Measurements from ENCODE around the gene TMEM255B. TPM values are rescaled to one million over a fixed set of nuclear protein-coding genes. Genes with fewer than 3 reads are reported as not detected.

TMEM255B gene
- total and polyA plus RNA-seq, 11 donors = 1.4 to 20.3 (median 4.4) TPM

DNA sequence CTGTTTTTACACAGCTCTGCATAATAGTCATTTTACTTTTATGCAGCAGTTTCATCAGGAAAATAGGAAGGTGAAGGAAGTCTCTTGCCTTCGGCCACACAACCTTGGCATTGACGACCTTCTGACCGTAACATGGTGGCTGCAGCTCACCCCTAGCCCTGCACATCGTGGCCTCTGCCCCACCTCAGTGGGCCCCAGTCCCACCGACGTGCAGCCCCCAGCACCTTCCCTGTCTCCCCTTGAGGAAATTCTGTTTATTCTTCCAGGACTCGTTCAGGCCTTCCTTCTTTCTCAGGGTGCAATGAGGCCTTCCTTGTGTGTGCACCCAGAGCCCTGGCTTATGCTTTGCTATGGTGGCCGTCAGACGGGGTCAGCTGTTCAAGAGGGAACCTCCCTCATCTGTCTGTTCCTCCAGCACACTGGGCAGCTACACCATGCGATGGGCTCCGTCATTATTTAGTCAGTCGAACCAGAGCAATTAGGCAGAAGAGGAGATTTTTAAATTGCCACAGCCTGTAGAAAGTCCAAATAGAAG is 33.3 kb downstream of the TMEM255B start:
- intact Hi-C loops (cut with DNase I) = no loop called here
- H3K4me1 ChIP-seq = no peaks in the 10 kb centered on the region
- H3K36me3 ChIP-seq = peaks cover 0 to 13% (median 0%) of the 10 kb centered on the region in 9 donors
- DNase-seq (no peak), ATAC-seq (no peak)
- H3K9me3 ChIP-seq = no peaks in the 10 kb centered on the region
- H3K27ac ChIP-seq = no peak overlapping the region
- no peaks in the 10 kb centered on the region for H3K27me3 ChIP-seq
- no peak overlapping the region for H3K4me3 ChIP-seq
- TF ChIP-seq POLR2A (IDR thresholded peaks at IDR 0.05) = no peak
- TF ChIP-seq, protein P1, sequence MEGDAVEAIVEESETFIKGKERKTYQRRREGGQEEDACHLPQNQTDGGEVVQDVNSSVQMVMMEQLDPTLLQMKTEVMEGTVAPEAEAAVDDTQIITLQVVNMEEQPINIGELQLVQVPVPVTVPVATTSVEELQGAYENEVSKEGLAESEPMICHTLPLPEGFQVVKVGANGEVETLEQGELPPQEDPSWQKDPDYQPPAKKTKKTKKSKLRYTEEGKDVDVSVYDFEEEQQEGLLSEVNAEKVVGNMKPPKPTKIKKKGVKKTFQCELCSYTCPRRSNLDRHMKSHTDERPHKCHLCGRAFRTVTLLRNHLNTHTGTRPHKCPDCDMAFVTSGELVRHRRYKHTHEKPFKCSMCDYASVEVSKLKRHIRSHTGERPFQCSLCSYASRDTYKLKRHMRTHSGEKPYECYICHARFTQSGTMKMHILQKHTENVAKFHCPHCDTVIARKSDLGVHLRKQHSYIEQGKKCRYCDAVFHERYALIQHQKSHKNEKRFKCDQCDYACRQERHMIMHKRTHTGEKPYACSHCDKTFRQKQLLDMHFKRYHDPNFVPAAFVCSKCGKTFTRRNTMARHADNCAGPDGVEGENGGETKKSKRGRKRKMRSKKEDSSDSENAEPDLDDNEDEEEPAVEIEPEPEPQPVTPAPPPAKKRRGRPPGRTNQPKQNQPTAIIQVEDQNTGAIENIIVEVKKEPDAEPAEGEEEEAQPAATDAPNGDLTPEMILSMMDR (IDR thresholded peaks at IDR 0.05) = no peak
- 72 to 83% (median 82%) methylated on average over 12 of the region's 12 CpGs for WGBS, 4 donors

DNA sequence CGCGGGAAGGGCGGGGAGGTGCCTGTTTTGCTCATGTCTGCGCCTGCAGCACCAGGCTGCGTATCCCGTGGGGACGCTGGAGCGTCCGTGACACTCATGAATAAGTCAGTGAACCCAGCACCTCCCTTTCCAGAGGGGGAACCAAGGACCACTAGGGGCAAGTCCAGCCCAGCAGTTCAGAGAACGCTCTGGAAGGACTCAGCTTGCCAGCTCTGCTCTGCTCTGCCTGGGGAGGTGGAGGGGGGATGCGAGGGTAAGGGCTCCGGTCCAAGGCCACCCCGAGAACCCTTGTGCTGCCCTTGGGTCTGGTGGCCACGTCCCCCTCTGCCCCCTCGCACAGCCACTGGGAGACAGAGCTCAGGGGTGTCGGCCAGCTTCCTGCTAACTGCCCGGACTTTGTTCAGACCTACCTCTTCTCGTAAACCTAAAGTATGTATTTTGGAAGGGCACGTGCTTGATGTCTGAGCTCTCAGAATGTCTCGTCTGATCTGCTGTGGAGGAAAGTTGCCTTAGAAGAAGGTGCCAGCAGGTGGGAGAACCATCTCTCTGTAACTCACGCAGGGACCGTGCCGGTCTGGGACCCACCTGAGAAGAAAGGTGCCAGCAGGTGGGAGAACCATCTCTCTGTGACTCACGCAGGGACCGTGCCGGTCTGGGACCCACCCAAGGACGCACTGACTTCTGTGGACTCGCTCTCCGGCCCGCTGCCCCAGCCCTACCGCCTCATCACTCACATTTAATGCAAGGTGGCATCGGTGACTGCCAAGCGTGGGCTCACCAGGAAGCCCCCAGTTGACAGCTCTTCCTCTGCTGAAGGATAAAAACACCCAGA is 34.1 kb downstream of the TMEM255B start:
- H3K36me3 ChIP-seq = peaks cover 0 to 13% (median 0%) of the 10 kb centered on the region in 9 donors

GRCh38 chr13:113793718-113794085 is 34.7 kb downstream of the TMEM255B start:
- TF ChIP-seq, protein P1 (IDR thresholded peaks at IDR 0.05) = no peak
- TF ChIP-seq POLR2A (IDR thresholded peaks at IDR 0.05) = no peak
- DNase-seq (no peak), ATAC-seq (peak in 1 of 4 donors; percentile 10)
- Histone ChIP-seq H3K36me3 (peaks cover 0 to 13% (median 0%) of the 10 kb centered on the region in 9 donors), H3K4me1 (no peaks in the 10 kb centered on the region), H3K9me3 (no peaks in the 10 kb centered on the region), H3K27me3 (no peaks in the 10 kb centered on the region), H3K27ac (no peak overlapping the region), H3K4me3 (no peak overlapping the region)
- intact Hi-C loops (cut with DNase I) = no loop called here
- 90 to 95% (median 95%) methylated on average over 9 to 15 of the region's 15 CpGs for WGBS, 4 donors

More for the DNA sequence above, 34.1 kb downstream of the TMEM255B start:
- TF ChIP-seq POLR2A (IDR thresholded peaks at IDR 0.05) = no peak
- TF ChIP-seq, protein P1 (IDR thresholded peaks at IDR 0.05) = no peak
- intact Hi-C loops (cut with DNase I) = no loop called here
- Histone ChIP-seq H3K27me3 (no peaks in the 10 kb centered on the region), H3K27ac (no peak overlapping the region), H3K4me1 (no peaks in the 10 kb centered on the region), H3K4me3 (no peak overlapping the region), H3K9me3 (no peaks in the 10 kb centered on the region)
- 83 to 86% (median 85%) methylated on average over 30 to 33 of the region's 33 CpGs for WGBS, 4 donors
- ATAC-seq = no peak
- no peak for DNase-seq

- Histone ChIP-seq H3K4me1 (no peaks in the 10 kb centered on the region), H3K36me3 (peaks cover 0 to 13% (median 0%) of the 10 kb centered on the region in 9 donors), H3K27ac (no peak overlapping the region), H3K4me3 (no peak overlapping the region), H3K9me3 (no peaks in the 10 kb centered on the region), H3K27me3 (no peaks in the 10 kb centered on the region)
- no peak for DNase-seq
- peak in 1 of 4 donors; percentile 23 for ATAC-seq
- intact Hi-C loops (cut with DNase I) = no loop called here
- 89 to 90% (median 90%) methylated on average over 19 to 23 of the region's 23 CpGs for whole genome bisulfite sequencing, 4 donors
- TF ChIP-seq POLR2A (IDR thresholded peaks at IDR 0.05) = no peak
- TF ChIP-seq, protein P1 (IDR thresholded peaks at IDR 0.05) = no peak
These were observed 35.1 kb downstream of the TMEM255B start for GRCh38 chr13:113794086-113794485.
